Sigmoid colon (tissue), 7 donors: ENCODE measurements around the gene DENND10. TPM values are rescaled to one million over a fixed set of nuclear protein-coding genes. Genes with fewer than 3 reads are reported as not detected.

Source experiments
- DNase-seq: peaks from one replicate; pipeline ENCODE4 v3.0.0-alpha.2; 2019
- H3K27ac ChIP-seq, 4 donors: fragments of 200-600 bp; sonication (generic); one replicate each; pipeline ENCODE4 v1.5.1; 2016 to 2019; ENCODE audit warnings: mild to moderate bottlenecking in 1 of 4
- H3K27me3 ChIP-seq, 3 donors: fragments of 200-600 bp; sonication (generic); one replicate each; pipeline ENCODE4 v1.5.1; 2019; ENCODE audit warnings: mild to moderate bottlenecking in 1 of 3
- H3K36me3 ChIP-seq, 4 donors: fragments of 200-600 bp; sonication (generic); one replicate each; pipeline ENCODE4 v1.5.1; 2016 to 2019
- H3K4me1 ChIP-seq, 4 donors: fragments of 200-600 bp; sonication (generic); one replicate each; pipeline ENCODE4 v1.5.1; 2017 to 2019
- H3K4me3 ChIP-seq, 4 donors: fragments of 200-600 bp; sonication (generic); one replicate each; pipeline ENCODE4 v1.5.1; 2017 to 2019; ENCODE audit warnings: mild to moderate bottlenecking in 2 of 4, moderate library complexity in 1 of 4
- H3K9me3 ChIP-seq, 4 donors: fragments of 200-600 bp in 3 of 4; sonication (generic) in 3 of 4; one replicate each; pipeline versions ENCODE4 v1.5.1 to v1.6.1; 2013 to 2019
- EP300 ChIP-seq, 4 donors: sonication (generic); formaldehyde crosslinking; IDR thresholded peaks; one replicate each; pipeline ENCODE4 v1.6.1; 2017; ENCODE audit warnings: antibody characterized with exemption in 4 of 4
- POLR2A ChIP-seq, 2 donors: fragments of 450-650 bp; IDR thresholded peaks; one replicate each; pipeline ENCODE4 v1.6.1; 2016; ENCODE audit warnings: antibody characterized with exemption in 2 of 2, mild to moderate bottlenecking in 2 of 2, moderate library complexity in 2 of 2
- POLR2AphosphoS5 ChIP-seq, 4 donors: sonication (generic); formaldehyde crosslinking; IDR thresholded peaks; one replicate each; pipeline ENCODE4 v1.6.1; 2017; ENCODE audit warnings: antibody characterized with exemption in 4 of 4
- WGBS, 2 donors: extraction: QIAGEN DNeasy Blood & Tissue Kit; methylation state at CpG; one replicate each; pipeline ENCODE4 v1.1.7; 2013; 5-methylcytosine and 5-hydroxymethylcytosine counted together
- intact Hi-C: fragments of 100-400 bp; cut with DNase I; formaldehyde crosslinking; loops from one replicate; pipeline ENCODE4 v1.15.1; 2023
- polyA plus RNA-seq, 3 donors: library from polyadenylated mRNA; stranded (reverse); fragments of 200-250 nt; gene quantifications; one replicate each; pipeline ENCODE4 v1.2.3, GENCODE V29; 2013
- total RNA-seq, 4 donors: library from RNA; depleted of rRNA; stranded (reverse); fragments of >200 nt; gene quantifications; one replicate each; pipeline ENCODE4 v1.1.0, GENCODE V29; 2016
- TF ChIP-seq, protein P1 (sequence below), 4 experiments: fragments of 450-650 bp in 3 of 4; fragments of 200-600 bp in 1 of 4; IDR thresholded peaks; one replicate each; pipeline ENCODE4 v1.5.1; 2016 to 2019; ENCODE audit warnings: antibody characterized with exemption in 4 of 4, mild to moderate bottlenecking in 3 of 4, moderate library complexity in 2 of 4
- donor health status: healthy with polysubstance abuse.
- donor health status: Bipolar disorder and iron deficiency.
- donor health status: healthy.

DENND10 gene
- total and polyA plus RNA-seq, 7 donors, result 25.8 to 51.3 (median 41.5) TPM

GRCh38 chr10:119165171-119166117 lies 61.5 kb downstream of the DENND10 start, which contains the start of gene SFXN4:
TSS of gene SFXN4 (minus strand) at chr10:119165714. CDS start at chr10:119165647, 67 bp downstream.
- Histone ChIP-seq H3K27ac (peak within 1 kb of the TSS; percentile 87 to 94 (median 90)), H3K4me1 (peaks cover 0 to 30% (median 19%) of the 10 kb centered on the region in 4 donors), H3K36me3 (peaks cover 10 to 40% (median 25%) of the 10 kb centered on the region in 4 donors), H3K27me3 (no peaks in the 10 kb centered on the region), H3K4me3 (peak within 1 kb of the TSS; percentile 69 to 92 (median 83)), H3K9me3 (no peaks in the 10 kb centered on the region)
- DNase-seq, result peak; percentile 89
- 1% methylated on average over 90 of the region's 90 CpGs for WGBS, 2 donors
- TF ChIP-seq POLR2A (IDR thresholded peaks at IDR 0.05), result peak; percentile 48 to 60
- TF ChIP-seq POLR2AphosphoS5 (IDR thresholded peaks at IDR 0.05), result peak; percentile 82 to 91 (median 86)
- TF ChIP-seq, protein P1, sequence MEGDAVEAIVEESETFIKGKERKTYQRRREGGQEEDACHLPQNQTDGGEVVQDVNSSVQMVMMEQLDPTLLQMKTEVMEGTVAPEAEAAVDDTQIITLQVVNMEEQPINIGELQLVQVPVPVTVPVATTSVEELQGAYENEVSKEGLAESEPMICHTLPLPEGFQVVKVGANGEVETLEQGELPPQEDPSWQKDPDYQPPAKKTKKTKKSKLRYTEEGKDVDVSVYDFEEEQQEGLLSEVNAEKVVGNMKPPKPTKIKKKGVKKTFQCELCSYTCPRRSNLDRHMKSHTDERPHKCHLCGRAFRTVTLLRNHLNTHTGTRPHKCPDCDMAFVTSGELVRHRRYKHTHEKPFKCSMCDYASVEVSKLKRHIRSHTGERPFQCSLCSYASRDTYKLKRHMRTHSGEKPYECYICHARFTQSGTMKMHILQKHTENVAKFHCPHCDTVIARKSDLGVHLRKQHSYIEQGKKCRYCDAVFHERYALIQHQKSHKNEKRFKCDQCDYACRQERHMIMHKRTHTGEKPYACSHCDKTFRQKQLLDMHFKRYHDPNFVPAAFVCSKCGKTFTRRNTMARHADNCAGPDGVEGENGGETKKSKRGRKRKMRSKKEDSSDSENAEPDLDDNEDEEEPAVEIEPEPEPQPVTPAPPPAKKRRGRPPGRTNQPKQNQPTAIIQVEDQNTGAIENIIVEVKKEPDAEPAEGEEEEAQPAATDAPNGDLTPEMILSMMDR (IDR thresholded peaks at IDR 0.05), result no peak
- peak in 1 of 4 donors; percentile 5 for TF ChIP-seq EP300 (IDR thresholded peaks at IDR 0.05)
- intact Hi-C loops, result no loop called here

GRCh38 chr10:119166118-119166500 lies 62.2 kb downstream of the DENND10 start:
- Histone ChIP-seq H3K36me3 (peaks cover 10 to 40% (median 29%) of the 10 kb centered on the region in 4 donors), H3K27me3 (no peaks in the 10 kb centered on the region), H3K4me3 (peak overlapping the region; percentile 69 to 92 (median 83)), H3K27ac (peak overlapping the region; percentile 87 to 94 (median 90)), H3K9me3 (no peaks in the 10 kb centered on the region), H3K4me1 (peaks cover 0 to 30% (median 19%) of the 10 kb centered on the region in 4 donors)
- 65 to 68% methylated on average over 7 of the region's 7 CpGs for WGBS, 2 donors
- intact Hi-C loops, result no loop called here
- no peak for DNase-seq
- no peak for TF ChIP-seq POLR2AphosphoS5 (IDR thresholded peaks at IDR 0.05)
- TF ChIP-seq EP300 (IDR thresholded peaks at IDR 0.05), result no peak
- TF ChIP-seq POLR2A (IDR thresholded peaks at IDR 0.05), result no peak
- TF ChIP-seq, protein P1 (IDR thresholded peaks at IDR 0.05), result no peak

GRCh38 chr10:119166564-119166963 lies 62.7 kb downstream of the DENND10 start:
- Histone ChIP-seq H3K27me3 (no peaks in the 10 kb centered on the region), H3K27ac (peak overlapping the region; percentile 87 to 94 (median 90)), H3K4me3 (no peak overlapping the region), H3K9me3 (no peaks in the 10 kb centered on the region), H3K4me1 (peaks cover 0 to 28% (median 19%) of the 10 kb centered on the region in 4 donors), H3K36me3 (peaks cover 15 to 45% (median 33%) of the 10 kb centered on the region in 4 donors)
- no peak for DNase-seq
- intact Hi-C loops, result no loop called here
- no peak for TF ChIP-seq POLR2AphosphoS5 (IDR thresholded peaks at IDR 0.05)
- TF ChIP-seq POLR2A (IDR thresholded peaks at IDR 0.05), result no peak
- TF ChIP-seq, protein P1 (IDR thresholded peaks at IDR 0.05), result no peak
- no peak for TF ChIP-seq EP300 (IDR thresholded peaks at IDR 0.05)
- WGBS, 2 donors, result 75% methylated on average over 8 of the region's 8 CpGs

GRCh38 chr10:119167041-119167440 lies 63.1 kb downstream of the DENND10 start:
- Histone ChIP-seq H3K4me3 (no peak overlapping the region), H3K36me3 (peaks cover 18 to 49% (median 38%) of the 10 kb centered on the region in 4 donors), H3K4me1 (peaks cover 0 to 23% (median 18%) of the 10 kb centered on the region in 4 donors), H3K27ac (peak overlapping the region; percentile 87 to 94 (median 90)), H3K9me3 (no peaks in the 10 kb centered on the region), H3K27me3 (no peaks in the 10 kb centered on the region)
- no peak for DNase-seq
- TF ChIP-seq, protein P1 (IDR thresholded peaks at IDR 0.05), result no peak
- TF ChIP-seq POLR2A (IDR thresholded peaks at IDR 0.05) (no peak), EP300 (IDR thresholded peaks at IDR 0.05) (no peak), POLR2AphosphoS5 (IDR thresholded peaks at IDR 0.05) (no peak)
- intact Hi-C loops, result no loop called here
- 83% methylated on average over 8 of the region's 8 CpGs for WGBS, 2 donors
